ENCODE data around the gene CSAG3. TPM values are rescaled to one million over a fixed set of nuclear protein-coding genes. Genes with fewer than 3 reads are reported as not detected.

Gene CSAG3
- polyA plus RNA-seq, 10 donors = not detected

- no peak for DNase-seq
These were observed 47.0 kb downstream of the CSAG3 start for GRCh38 chrX:152806035-152806434.

Other genes starting within 250 kb of the CSAG3 start
- gene GABRQ, start 121.3 kb upstream of the CSAG3 start, polyA plus RNA-seq (ENCODE audit: insufficient read length in 10 of 10) = 1 to 10 TPM; 1.1 to 2.2 (median 1.5) TPM
- not detected for gene MAGEA3, start 60.4 kb upstream of the CSAG3 start, polyA plus RNA-seq (ENCODE audit: insufficient read length in 10 of 10)
- not detected for gene CSAG2, start 49.9 kb upstream of the CSAG3 start, polyA plus RNA-seq (ENCODE audit: insufficient read length in 10 of 10)
- gene MAGEA2B, start 44.6 kb upstream of the CSAG3 start, polyA plus RNA-seq (ENCODE audit: insufficient read length in 10 of 10) = not detected
- not detected for gene CSAG1, start 25.5 kb upstream of the CSAG3 start, polyA plus RNA-seq (ENCODE audit: insufficient read length in 10 of 10)
- not detected for gene MAGEA12, start 25.5 kb upstream of the CSAG3 start, polyA plus RNA-seq (ENCODE audit: insufficient read length in 10 of 10)
- gene MAGEA2, start 5.4 kb upstream of the CSAG3 start, polyA plus RNA-seq (ENCODE audit: insufficient read length in 10 of 10) = not detected
- not detected for gene MAGEA6, start 10.5 kb downstream of the CSAG3 start, polyA plus RNA-seq (ENCODE audit: insufficient read length in 10 of 10)
- gene CETN2, start 71.5 kb downstream of the CSAG3 start, polyA plus RNA-seq (ENCODE audit: insufficient read length in 10 of 10) = 10 to 100 TPM; 26.5 to 44.6 (median 35.1) TPM
- gene NSDHL, start 71.8 kb downstream of the CSAG3 start, polyA plus RNA-seq (ENCODE audit: insufficient read length in 10 of 10) = 10 to 100 TPM in 9 of 10 donors, 1 to 10 TPM in 1; 9.7 to 19.8 (median 11.9) TPM
- 10 to 100 TPM in 8 of 10 donors, 1 to 10 TPM in 2; 7.8 to 35.2 (median 22.6) TPM for gene ZNF185, start 138.8 kb downstream of the CSAG3 start, polyA plus RNA-seq (ENCODE audit: insufficient read length in 10 of 10)
- gene PNMA5, start 234.9 kb downstream of the CSAG3 start, polyA plus RNA-seq (ENCODE audit: insufficient read length in 10 of 10) = under 1 TPM in 4 of 10 donors, not detected in 6; 0.08 to 0.16 (median 0.12) TPM

All from muscle of back (tissue), 11 donors.